ENCODE measurements around the gene CAPNS2. TPM values are rescaled to one million over a fixed set of nuclear protein-coding genes. Genes with fewer than 3 reads are reported as not detected.

Gene CAPNS2
- total and polyA plus RNA-seq, 2 of the 8 experiments (the other 6 are each of a cell fraction or from before 2014, with no cell fraction given) = not detected

- H3K79me2 ChIP-seq (ENCODE audit: control insufficient read depth in 1 of 2, insufficient read depth in 2 of 2, low read length in 2 of 2) = no peaks in the 10 kb centered on the region
- no peak overlapping the region for H2BK20ac ChIP-seq (ENCODE audit: low read length)
- no peaks in the 10 kb centered on the region; a peak in 1 of 7 replicates for H3K27me3 ChIP-seq (replicated peaks in 1 of 4; ENCODE audit: control insufficient read depth in 3 of 4, extremely low read depth in 1 of 4, insufficient read depth in 3 of 4, low read length in 3 of 4)
- no peak overlapping the region for H3K4me3 ChIP-seq (ENCODE audit: extremely low read depth in 1 of 4, insufficient read depth in 2 of 4, low read depth in 3 of 4, low read length in 4 of 4)
- no peak overlapping the region for H4K5ac ChIP-seq (ENCODE audit: insufficient read length, low read depth, low read length)
- no peak overlapping the region for H3K56ac ChIP-seq (replicated peaks; ENCODE audit: insufficient read length, low read depth, low read length)
- H2BK120ac ChIP-seq (replicated peaks; ENCODE audit: low read depth, low read length) = no peak overlapping the region
- ChIA-PET POLR2A (ENCODE audit: partially characterized antibody) (no interaction called here), CTCF (ENCODE audit: partially characterized antibody) (interaction anchor here (2.6 to 2.9 kb wide), 2 partner anchors 76 to 161 kb away, joined by 9 to 23 read pairs; no protein-coding TSS in a partner anchor)
- no peak overlapping the region for H2AK5ac ChIP-seq (ENCODE audit: low read depth, low read length)
- H3K23me2 ChIP-seq (ENCODE audit: low read depth, low read length) = no peaks in the 10 kb centered on the region
- H3K9me3 ChIP-seq (ENCODE audit: insufficient read depth in 2 of 2, low read depth in 1 of 2, low read length in 1 of 2) = no peaks in the 10 kb centered on the region
- H3K27ac ChIP-seq (ENCODE audit: low read depth, low read length) = no peak overlapping the region
- no peak overlapping the region for H2BK15ac ChIP-seq (ENCODE audit: low read length)
- no peak overlapping the region for H2BK12ac ChIP-seq (ENCODE audit: low read depth, low read length)
- H3K36me3 ChIP-seq (ENCODE audit: control insufficient read depth in 2 of 4, insufficient read depth in 4 of 4, low read length in 3 of 4) = no peaks in the 10 kb centered on the region
- DNase-seq (ENCODE audit: low read depth in 1 of 2, low spot score in 2 of 2) = no peak
- no peak overlapping the region for H3K9ac ChIP-seq (replicated peaks in 1 of 4; ENCODE audit: extremely low read depth in 1 of 4, low read depth in 3 of 4, low read length in 3 of 4)
- no peak overlapping the region for H2BK5ac ChIP-seq (ENCODE audit: low read depth, low read length)
- H3K79me1 ChIP-seq (ENCODE audit: low read depth, low read length) = no peaks in the 10 kb centered on the region
- H3K14ac ChIP-seq (ENCODE audit: insufficient read length) = no peak overlapping the region
- no peak overlapping the region for H3K4ac ChIP-seq (replicated peaks; ENCODE audit: insufficient read length, low read depth, low read length)
- H3K4me2 ChIP-seq (ENCODE audit: insufficient read depth in 1 of 2, low read depth in 2 of 2, low read length in 2 of 2) = no peak overlapping the region
- H2AFZ ChIP-seq (ENCODE audit: low read length) = no peak overlapping the region
- no peak overlapping the region for H4K8ac ChIP-seq (ENCODE audit: extremely low read depth, insufficient read depth, low read length)
- H3K23ac ChIP-seq (ENCODE audit: insufficient read length) = no peak overlapping the region
- FAIRE-seq = no peak
- H4K20me1 ChIP-seq (replicated peaks in 1 of 2; ENCODE audit: control insufficient read depth in 1 of 2, insufficient read depth in 2 of 2, low read length in 2 of 2) = no peaks in the 10 kb centered on the region
- H3K4me1 ChIP-seq (replicated peaks in 1 of 4; ENCODE audit: control insufficient read depth in 3 of 4, insufficient read depth in 4 of 4, low read length in 3 of 4) = no peaks in the 10 kb centered on the region
- no peak overlapping the region for H3K18ac ChIP-seq (ENCODE audit: extremely low read depth, low read length)
- H4K91ac ChIP-seq (replicated peaks; ENCODE audit: insufficient read length, low read length) = no peak overlapping the region
- 85% methylated on average over 1 of the region's 1 CpG; no CpG with 5 or more reads in 1 of the 2 experiments for WGBS, 2 experiments (ENCODE audit: extremely low coverage in 1 of 2, insufficient coverage in 1 of 2, insufficient read length in 1 of 2, insufficient replicate concordance in 2 of 2, low coverage in 1 of 2, low lambda C conversion rate in 2 of 2, missing lambda C conversion rate in 1 of 2)
- TF ChIP-seq RBBP5 (IDR thresholded peaks at IDR 0.05; ENCODE audit: borderline replicate concordance, low read depth, low read length) = no peak
- no peak for TF ChIP-seq TEAD4 (IDR thresholded peaks at IDR 0.05; ENCODE audit: low read depth, low read length)
- TF ChIP-seq BRCA1 (IDR thresholded peaks at IDR 0.05; ENCODE audit: low read depth, low read length) = no peak
- TF ChIP-seq RAD21 (IDR thresholded peaks at IDR 0.05 in 1 of 2, conservative IDR thresholded peaks at IDR 0.05 in 1 of 2; ENCODE audit: low read depth in 2 of 2, low read length in 2 of 2) = no peak
- TF ChIP-seq SRF (IDR thresholded peaks at IDR 0.05; ENCODE audit: low read depth, low read length) = no peak
- no peak for TF ChIP-seq ATF3 (IDR thresholded peaks at IDR 0.05; ENCODE audit: insufficient read depth, low read depth, low read length)
- no peak for TF ChIP-seq HDAC2 (IDR thresholded peaks at IDR 0.05; ENCODE audit: borderline replicate concordance in 1 of 2, low read depth in 2 of 2, low read length in 2 of 2)
- TF ChIP-seq CREB1 (IDR thresholded peaks at IDR 0.05) = no peak
Observed at GRCh38 chr16:55540221-55540620, 26.3 kb upstream of the CAPNS2 start.
